Keratinocyte (primary cell): Measurements from ENCODE around the gene OGFOD3.

ENCODE experiments used
- CTCF ChIP-seq, 3 experiments: IDR thresholded peaks in 1 of 3; conservative IDR thresholded peaks in 1 of 3; optimal IDR thresholded peaks in 1 of 3; 2 replicates in 2 of 3; 3 replicates in 1 of 3; pipeline versions ENCODE3 to v1.5.1; 2011; ENCODE audit warnings: low read length in 3 of 3, mild to moderate bottlenecking in 3 of 3, moderate library complexity in 2 of 3, control low read depth in 1 of 3, inconsistent platforms in 1 of 3; ENCODE audit not compliant: insufficient read depth in 2 of 3; ENCODE audit errors: extremely low read depth in 1 of 3
- EZH2 ChIP-seq: IDR thresholded peaks from one replicate; pipeline ENCODE4 v1.6.1; 2012; ENCODE audit warnings: inconsistent platforms, mild to moderate bottlenecking, low read length, moderate library complexity

- TF ChIP-seq CTCF (optimal IDR thresholded peaks at IDR 0.05 in 1 of 3, IDR thresholded peaks at IDR 0.05 in 1 of 3, conservative IDR thresholded peaks at IDR 0.05 in 1 of 3; ENCODE audit: extremely low read depth in 1 of 3, insufficient read depth in 2 of 3, low read length in 3 of 3) (no peak), EZH2 (no peak)
Observed at GRCh38 chr17:82369211-82369610, 49.2 kb downstream of the OGFOD3 start.
